Sigmoid colon (tissue), 7 donors: ENCODE measurements around the gene DOCK3. TPM values are rescaled to one million over a fixed set of nuclear protein-coding genes. Genes with fewer than 3 reads are reported as not detected.

Experiments used
- DNase-seq: peaks from one replicate; pipeline ENCODE4 v3.0.0-alpha.2; 2019
- H3K27ac ChIP-seq, 4 donors: fragments of 200-600 bp; sonication (generic); one replicate each; pipeline ENCODE4 v1.5.1; 2016 to 2019; ENCODE audit warnings: mild to moderate bottlenecking in 1 of 4
- H3K27me3 ChIP-seq, 3 donors: fragments of 200-600 bp; sonication (generic); one replicate each; pipeline ENCODE4 v1.5.1; 2019; ENCODE audit warnings: mild to moderate bottlenecking in 1 of 3
- H3K36me3 ChIP-seq, 4 donors: fragments of 200-600 bp; sonication (generic); one replicate each; pipeline ENCODE4 v1.5.1; 2016 to 2019
- H3K4me1 ChIP-seq, 4 donors: fragments of 200-600 bp; sonication (generic); one replicate each; pipeline ENCODE4 v1.5.1; 2017 to 2019
- H3K4me3 ChIP-seq, 4 donors: fragments of 200-600 bp; sonication (generic); one replicate each; pipeline ENCODE4 v1.5.1; 2017 to 2019; ENCODE audit warnings: mild to moderate bottlenecking in 2 of 4, moderate library complexity in 1 of 4
- H3K9me3 ChIP-seq, 4 donors: fragments of 200-600 bp in 3 of 4; sonication (generic) in 3 of 4; one replicate each; pipeline versions ENCODE4 v1.5.1 to v1.6.1; 2013 to 2019
- EP300 ChIP-seq, 4 donors: sonication (generic); formaldehyde crosslinking; IDR thresholded peaks; one replicate each; pipeline ENCODE4 v1.6.1; 2017; ENCODE audit warnings: antibody characterized with exemption in 4 of 4
- POLR2A ChIP-seq, 2 donors: fragments of 450-650 bp; IDR thresholded peaks; one replicate each; pipeline ENCODE4 v1.6.1; 2016; ENCODE audit warnings: antibody characterized with exemption in 2 of 2, mild to moderate bottlenecking in 2 of 2, moderate library complexity in 2 of 2
- POLR2AphosphoS5 ChIP-seq, 4 donors: sonication (generic); formaldehyde crosslinking; IDR thresholded peaks; one replicate each; pipeline ENCODE4 v1.6.1; 2017; ENCODE audit warnings: antibody characterized with exemption in 4 of 4
- WGBS, 2 donors: extraction: QIAGEN DNeasy Blood & Tissue Kit; methylation state at CpG; one replicate each; pipeline ENCODE4 v1.1.7; 2013; 5-methylcytosine and 5-hydroxymethylcytosine counted together
- intact Hi-C: fragments of 100-400 bp; cut with DNase I; formaldehyde crosslinking; loops from one replicate; pipeline ENCODE4 v1.15.1; 2023
- polyA plus RNA-seq, 3 donors: library from polyadenylated mRNA; stranded (reverse); fragments of 200-250 nt; gene quantifications; one replicate each; pipeline ENCODE4 v1.2.3, GENCODE V29; 2013
- total RNA-seq, 4 donors: library from RNA; depleted of rRNA; stranded (reverse); fragments of >200 nt; gene quantifications; one replicate each; pipeline ENCODE4 v1.1.0, GENCODE V29; 2016
- TF ChIP-seq, protein P1 (sequence below), 4 experiments: fragments of 450-650 bp in 3 of 4; fragments of 200-600 bp in 1 of 4; IDR thresholded peaks; one replicate each; pipeline ENCODE4 v1.5.1; 2016 to 2019; ENCODE audit warnings: antibody characterized with exemption in 4 of 4, mild to moderate bottlenecking in 3 of 4, moderate library complexity in 2 of 4
- donor health status: healthy with polysubstance abuse.
- donor health status: Bipolar disorder and iron deficiency.
- donor health status: healthy.

DOCK3 gene
- total and polyA plus RNA-seq, 7 donors: 0.25 to 4.4 (median 3.3) TPM; not detected in 2

- TF ChIP-seq, protein P1, sequence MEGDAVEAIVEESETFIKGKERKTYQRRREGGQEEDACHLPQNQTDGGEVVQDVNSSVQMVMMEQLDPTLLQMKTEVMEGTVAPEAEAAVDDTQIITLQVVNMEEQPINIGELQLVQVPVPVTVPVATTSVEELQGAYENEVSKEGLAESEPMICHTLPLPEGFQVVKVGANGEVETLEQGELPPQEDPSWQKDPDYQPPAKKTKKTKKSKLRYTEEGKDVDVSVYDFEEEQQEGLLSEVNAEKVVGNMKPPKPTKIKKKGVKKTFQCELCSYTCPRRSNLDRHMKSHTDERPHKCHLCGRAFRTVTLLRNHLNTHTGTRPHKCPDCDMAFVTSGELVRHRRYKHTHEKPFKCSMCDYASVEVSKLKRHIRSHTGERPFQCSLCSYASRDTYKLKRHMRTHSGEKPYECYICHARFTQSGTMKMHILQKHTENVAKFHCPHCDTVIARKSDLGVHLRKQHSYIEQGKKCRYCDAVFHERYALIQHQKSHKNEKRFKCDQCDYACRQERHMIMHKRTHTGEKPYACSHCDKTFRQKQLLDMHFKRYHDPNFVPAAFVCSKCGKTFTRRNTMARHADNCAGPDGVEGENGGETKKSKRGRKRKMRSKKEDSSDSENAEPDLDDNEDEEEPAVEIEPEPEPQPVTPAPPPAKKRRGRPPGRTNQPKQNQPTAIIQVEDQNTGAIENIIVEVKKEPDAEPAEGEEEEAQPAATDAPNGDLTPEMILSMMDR (IDR thresholded peaks at IDR 0.05): no peak
- no peak for TF ChIP-seq POLR2A (IDR thresholded peaks at IDR 0.05)
- no peak for TF ChIP-seq POLR2AphosphoS5 (IDR thresholded peaks at IDR 0.05)
- TF ChIP-seq EP300 (IDR thresholded peaks at IDR 0.05): no peak
- H3K4me3 ChIP-seq: no peak overlapping the region
- no peak overlapping the region for H3K27ac ChIP-seq
- DNase-seq: no peak
- H3K27me3 ChIP-seq: no peaks in the 10 kb centered on the region
- peaks cover 0 to 18% (median 12%) of the 10 kb centered on the region in 4 donors for H3K4me1 ChIP-seq
- peaks cover 0 to 24% (median 5%) of the 10 kb centered on the region in 4 donors for H3K36me3 ChIP-seq
- no peaks in the 10 kb centered on the region for H3K9me3 ChIP-seq
- intact Hi-C loops: no loop called here
- WGBS, 2 donors: 98% methylated on average over 1 of the region's 1 CpG
These were observed 24.7 kb upstream of the DOCK3 start for GRCh38 chr3:50650018-50650417.

DNA sequence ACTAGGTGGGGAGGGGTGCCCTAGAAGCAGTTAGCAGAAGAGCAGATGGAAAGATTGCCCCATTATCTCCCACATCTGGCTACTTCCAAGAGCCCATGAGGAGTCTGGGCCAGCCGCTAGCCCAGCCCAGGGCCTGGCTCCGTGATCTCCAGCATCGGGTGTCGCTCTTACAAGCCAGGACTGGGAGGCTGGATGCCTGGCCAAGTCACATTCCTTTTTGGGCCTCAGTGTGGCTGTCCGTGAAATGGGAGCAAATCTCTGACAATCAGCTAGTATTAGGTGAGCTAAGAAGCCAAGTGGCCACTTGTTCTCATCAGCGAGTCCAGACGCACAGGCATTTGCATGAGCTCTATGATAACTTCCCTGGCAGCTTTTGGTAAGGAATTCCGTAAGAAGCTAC, 23.3 kb upstream of the DOCK3 start:
- WGBS, 2 donors: 90 to 94% methylated on average over 8 of the region's 8 CpGs
- TF ChIP-seq EP300 (IDR thresholded peaks at IDR 0.05): no peak
- TF ChIP-seq POLR2A (IDR thresholded peaks at IDR 0.05): no peak
- TF ChIP-seq, protein P1 (IDR thresholded peaks at IDR 0.05): no peak
- TF ChIP-seq POLR2AphosphoS5 (IDR thresholded peaks at IDR 0.05): no peak
- DNase-seq: no peak
- intact Hi-C loops: no loop called here
- Histone ChIP-seq H3K27ac (no peak overlapping the region), H3K4me1 (peaks cover 0 to 18% (median 12%) of the 10 kb centered on the region in 4 donors), H3K27me3 (no peaks in the 10 kb centered on the region), H3K4me3 (no peak overlapping the region), H3K36me3 (peaks cover 0 to 10% (median 3%) of the 10 kb centered on the region in 4 donors), H3K9me3 (no peaks in the 10 kb centered on the region)

GRCh38 chr3:50651920-50652529, 22.7 kb upstream of the DOCK3 start:
- Histone ChIP-seq H3K9me3 (no peaks in the 10 kb centered on the region), H3K27me3 (no peaks in the 10 kb centered on the region), H3K4me1 (peaks cover 0 to 18% (median 12%) of the 10 kb centered on the region in 4 donors), H3K4me3 (no peak overlapping the region), H3K27ac (no peak overlapping the region), H3K36me3 (peaks cover 0 to 6% (median under 1%) of the 10 kb centered on the region in 4 donors)
- 71 to 77% methylated on average over 7 of the region's 7 CpGs for WGBS, 2 donors
- TF ChIP-seq, protein P1 (IDR thresholded peaks at IDR 0.05): no peak
- TF ChIP-seq POLR2A (IDR thresholded peaks at IDR 0.05): no peak
- TF ChIP-seq POLR2AphosphoS5 (IDR thresholded peaks at IDR 0.05): no peak
- no peak for TF ChIP-seq EP300 (IDR thresholded peaks at IDR 0.05)
- DNase-seq: no peak
- intact Hi-C loops: no loop called here

DNA sequence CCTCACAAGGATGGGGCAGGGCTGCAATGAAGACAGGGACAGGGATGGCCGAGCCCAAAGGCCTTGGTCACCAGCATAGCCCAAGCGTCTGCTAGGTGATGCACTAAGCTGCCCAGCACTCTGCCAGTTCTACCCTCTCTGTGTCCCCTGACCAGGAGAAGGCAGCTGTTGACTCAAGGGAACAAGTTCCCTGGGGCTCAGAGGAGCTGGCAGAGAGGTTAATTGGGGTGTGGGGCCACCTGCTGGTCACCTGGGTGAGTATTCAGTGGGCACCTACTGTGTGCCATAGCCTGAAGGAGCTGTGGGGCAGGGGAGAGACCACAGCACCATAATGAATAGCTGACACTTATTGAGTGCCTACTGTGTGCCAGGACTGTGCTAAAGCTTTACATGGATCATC, 22.0 kb upstream of the DOCK3 start:
- WGBS, 2 donors: 74 to 79% methylated on average over 2 of the region's 2 CpGs
- intact Hi-C loops: no loop called here
- Histone ChIP-seq H3K36me3 (peaks cover 0 to 6% (median 0%) of the 10 kb centered on the region in 4 donors), H3K4me3 (no peak overlapping the region), H3K9me3 (no peaks in the 10 kb centered on the region), H3K4me1 (peaks cover 0 to 18% (median 12%) of the 10 kb centered on the region in 4 donors), H3K27ac (no peak overlapping the region), H3K27me3 (no peaks in the 10 kb centered on the region)
- TF ChIP-seq, protein P1 (IDR thresholded peaks at IDR 0.05): peak in 1 of 4 experiments; percentile 18
- TF ChIP-seq POLR2A (IDR thresholded peaks at IDR 0.05) (no peak), EP300 (IDR thresholded peaks at IDR 0.05) (no peak), POLR2AphosphoS5 (IDR thresholded peaks at IDR 0.05) (no peak)
- DNase-seq: no peak
